ENCODE results near the gene NUP98. TPM values are rescaled to one million over a fixed set of nuclear protein-coding genes. Genes with fewer than 3 reads are reported as not detected.

Gene NUP98
- total and polyA plus RNA-seq, 4 experiments from 2014 or later: 31.9 to 112 (median 80.5) TPM

DNA sequence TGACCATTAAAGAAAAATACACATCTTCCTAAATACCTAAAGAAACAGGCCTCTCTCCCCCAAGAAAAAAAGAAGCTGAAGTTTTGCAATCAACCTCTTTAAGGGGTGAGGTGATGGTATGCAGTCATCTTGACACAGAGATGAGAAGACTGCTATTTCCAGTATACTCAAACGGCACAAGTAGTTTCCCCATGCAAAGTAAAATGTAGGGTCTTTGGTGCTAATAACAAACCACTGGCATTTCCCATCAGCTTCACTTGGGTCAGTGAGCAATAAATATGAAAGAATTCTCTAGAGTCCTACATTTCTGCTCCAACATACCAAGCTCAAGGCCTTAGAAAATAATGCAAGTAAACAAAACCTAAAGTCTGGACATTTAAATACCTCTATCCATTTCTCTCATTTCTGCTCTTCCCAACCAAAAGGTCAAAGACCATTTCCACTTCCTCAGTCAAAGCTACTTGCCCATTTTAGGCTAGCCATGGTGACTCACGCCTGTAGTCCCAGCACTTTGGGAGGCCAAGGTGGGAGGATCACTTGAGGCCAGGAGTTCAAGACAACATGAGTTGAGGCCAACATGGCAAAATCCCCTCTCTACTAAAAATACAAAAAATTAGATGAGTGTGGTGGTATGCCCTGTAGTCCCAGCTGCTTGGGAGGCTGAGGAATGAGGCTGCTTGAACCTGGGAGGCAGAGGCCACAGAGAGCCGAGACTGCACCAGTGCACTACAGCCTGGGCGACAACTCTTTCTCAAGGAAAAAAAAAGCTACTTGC is 86.7 kb downstream of the NUP98 start:
- H3K36me3 Mint-ChIP-seq: peaks cover 46 to 82% of the 10 kb centered on the region in 2 donors
- H3K4me1 ChIP-seq (ENCODE audit: insufficient read depth, low read length): no peaks in the 10 kb centered on the region
- H3K27ac ChIP-seq (ENCODE audit: low read depth, low read length): no peak overlapping the region
- H3K4me1 Mint-ChIP-seq: peaks cover 0 to 4% (median 1%) of the 10 kb centered on the region in 4 donors
- peaks cover 54% of the 10 kb centered on the region for H3K36me3 ChIP-seq (ENCODE audit: insufficient read depth, low read length)
- no peaks in the 10 kb centered on the region for H3K27me3 Mint-ChIP-seq
- DNase-seq: no peak
- no peaks in the 10 kb centered on the region for H3K9me3 ChIP-seq (ENCODE audit: control insufficient read depth in 1 of 2, low read length in 2 of 2)
- no peak overlapping the region for H3K4me3 Mint-ChIP-seq
- H3K9me3 Mint-ChIP-seq: no peaks in the 10 kb centered on the region
- H3K27me3 ChIP-seq (ENCODE audit: insufficient read depth, low read length): no peaks in the 10 kb centered on the region
- intact Hi-C loops (cut with micrococcal nuclease): no loop called here
- H3K27ac Mint-ChIP-seq: peak overlapping the region in 6 of 7 donors; percentile 17 to 92 (median 83)
- CTCF ChIA-PET (ENCODE audit: partially characterized antibody): interaction anchor here (1.0 kb wide), 1 partner anchor 62 kb away, joined by 3 read pairs; no protein-coding TSS in a partner anchor
- H3K4me3 ChIP-seq (ENCODE audit: low read length in 2 of 2): no peak overlapping the region
- POLR2A ChIA-PET (ENCODE audit: partially characterized antibody): interaction anchor here (1.0 kb wide), 1 partner anchor 98 kb away, joined by 4 read pairs; no protein-coding TSS in a partner anchor

GRCh38 chr11:3709977-3710376 is 87.4 kb downstream of the NUP98 start:
- H3K4me3 Mint-ChIP-seq: no peak overlapping the region
- H3K27me3 ChIP-seq (ENCODE audit: insufficient read depth, low read length): no peaks in the 10 kb centered on the region

DNA sequence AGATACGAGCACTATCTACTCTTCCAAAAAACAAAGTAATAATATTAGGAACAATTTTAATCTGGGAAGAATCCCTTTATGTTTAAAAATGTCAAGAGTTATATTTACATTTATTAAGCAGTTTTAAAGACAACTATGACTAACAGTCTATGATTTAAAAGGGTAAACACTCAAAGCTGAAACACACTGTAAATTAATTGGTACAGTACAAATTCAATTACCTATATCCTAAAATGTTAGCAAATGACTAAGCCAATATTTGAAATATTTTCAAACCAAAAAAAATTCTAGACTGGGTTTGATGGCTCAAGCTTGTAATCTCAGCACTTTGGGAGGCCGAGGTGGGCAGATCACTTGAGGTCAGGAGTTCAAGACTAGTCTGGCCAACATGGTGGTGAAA is 90.2 kb downstream of the NUP98 start:
- ChIA-PET CTCF (ENCODE audit: partially characterized antibody) (no interaction called here), POLR2A (ENCODE audit: partially characterized antibody) (no interaction called here)
- Mint-ChIP-seq H3K4me1 (peaks cover 0 to 2% (median 0%) of the 10 kb centered on the region in 4 donors), H3K27ac (peak overlapping the region in 1 of 7 donors; percentile 7), H3K4me3 (no peak overlapping the region), H3K9me3 (no peaks in the 10 kb centered on the region), H3K27me3 (no peaks in the 10 kb centered on the region), H3K36me3 (peaks cover 36 to 79% of the 10 kb centered on the region in 2 donors)
- Histone ChIP-seq H3K27ac (ENCODE audit: low read depth, low read length) (no peak overlapping the region), H3K9me3 (ENCODE audit: control insufficient read depth in 1 of 2, low read length in 2 of 2) (no peaks in the 10 kb centered on the region), H3K4me1 (ENCODE audit: insufficient read depth, low read length) (no peaks in the 10 kb centered on the region), H3K27me3 (ENCODE audit: insufficient read depth, low read length) (no peaks in the 10 kb centered on the region), H3K4me3 (ENCODE audit: low read length in 2 of 2) (no peak overlapping the region), H3K36me3 (ENCODE audit: insufficient read depth, low read length) (peaks cover 46% of the 10 kb centered on the region)
- intact Hi-C loops (cut with micrococcal nuclease): no loop called here
- no peak for DNase-seq

More at GRCh38 chr11:3709977-3710376, 87.4 kb downstream of the NUP98 start:
- Mint-ChIP-seq H3K27me3 (no peaks in the 10 kb centered on the region), H3K9me3 (no peaks in the 10 kb centered on the region), H3K27ac (peak overlapping the region in 1 of 7 donors; percentile 12), H3K36me3 (peaks cover 48 to 82% of the 10 kb centered on the region in 2 donors), H3K4me1 (peaks cover 0 to 4% (median 1%) of the 10 kb centered on the region in 4 donors)
- Histone ChIP-seq H3K27ac (ENCODE audit: low read depth, low read length) (no peak overlapping the region), H3K4me1 (ENCODE audit: insufficient read depth, low read length) (no peaks in the 10 kb centered on the region), H3K4me3 (ENCODE audit: low read length in 2 of 2) (no peak overlapping the region), H3K9me3 (ENCODE audit: control insufficient read depth in 1 of 2, low read length in 2 of 2) (no peaks in the 10 kb centered on the region), H3K36me3 (ENCODE audit: insufficient read depth, low read length) (peaks cover 55% of the 10 kb centered on the region)
- intact Hi-C loops (cut with micrococcal nuclease): no loop called here
- ChIA-PET POLR2A (ENCODE audit: partially characterized antibody) (no interaction called here), CTCF (ENCODE audit: partially characterized antibody) (no interaction called here)
- no peak for DNase-seq

GRCh38 chr11:3703383-3703782 is 94.0 kb downstream of the NUP98 start:
- H3K4me3 ChIP-seq (ENCODE audit: low read length in 2 of 2): no peak overlapping the region
- H3K27me3 ChIP-seq (ENCODE audit: insufficient read depth, low read length): no peaks in the 10 kb centered on the region
- no peaks in the 10 kb centered on the region for H3K4me1 ChIP-seq (ENCODE audit: insufficient read depth, low read length)
- Mint-ChIP-seq H3K36me3 (peaks cover 52 to 77% of the 10 kb centered on the region in 2 donors), H3K4me3 (no peak overlapping the region), H3K9me3 (peaks cover 0 to 2% (median 0%) of the 10 kb centered on the region in 8 donors), H3K4me1 (peaks cover 0 to 8% (median 0%) of the 10 kb centered on the region in 4 donors), H3K27ac (peak overlapping the region in 2 of 7 donors; percentile 13 to 76), H3K27me3 (no peaks in the 10 kb centered on the region)
- DNase-seq: no peak
- POLR2A ChIA-PET (ENCODE audit: partially characterized antibody): no interaction called here
- H3K27ac ChIP-seq (ENCODE audit: low read depth, low read length): no peak overlapping the region
- CTCF ChIA-PET (ENCODE audit: partially characterized antibody): no interaction called here
- no peaks in the 10 kb centered on the region for H3K9me3 ChIP-seq (ENCODE audit: control insufficient read depth in 1 of 2, low read length in 2 of 2)
- peaks cover 60% of the 10 kb centered on the region for H3K36me3 ChIP-seq (ENCODE audit: insufficient read depth, low read length)
- intact Hi-C loops (cut with micrococcal nuclease): loop anchor here (5.0 kb wide), 1 partner anchor 104 kb away; the partner anchor contains the start of gene PGAP2

GRCh38 chr11:3700910-3701309 is 96.4 kb downstream of the NUP98 start:
- peaks cover 65% of the 10 kb centered on the region for H3K36me3 ChIP-seq (ENCODE audit: insufficient read depth, low read length)
- DNase-seq: no peak
- peak overlapping the region in 2 of 7 donors; percentile 22 to 70 for H3K27ac Mint-ChIP-seq
- H3K4me1 ChIP-seq (ENCODE audit: insufficient read depth, low read length): no peaks in the 10 kb centered on the region
- no peak overlapping the region for H3K4me3 ChIP-seq (ENCODE audit: low read length in 2 of 2)
- intact Hi-C loops (cut with micrococcal nuclease): loop anchor here (5.0 kb wide), 1 partner anchor 106 kb away; the partner anchor contains the start of gene PGAP2
- no peaks in the 10 kb centered on the region for H3K9me3 ChIP-seq (ENCODE audit: control insufficient read depth in 1 of 2, low read length in 2 of 2)
- H3K27me3 Mint-ChIP-seq: no peaks in the 10 kb centered on the region
- ChIA-PET POLR2A (ENCODE audit: partially characterized antibody) (no interaction called here), CTCF (ENCODE audit: partially characterized antibody) (no interaction called here)
- H3K9me3 Mint-ChIP-seq: peaks cover 0 to 2% (median 0%) of the 10 kb centered on the region in 8 donors
- no peak overlapping the region for H3K27ac ChIP-seq (ENCODE audit: low read depth, low read length)
- no peak overlapping the region for H3K4me3 Mint-ChIP-seq
- no peaks in the 10 kb centered on the region for H3K27me3 ChIP-seq (ENCODE audit: insufficient read depth, low read length)
- H3K4me1 Mint-ChIP-seq: peaks cover 0 to 8% (median 0%) of the 10 kb centered on the region in 4 donors
- peaks cover 55 to 76% of the 10 kb centered on the region in 2 donors for H3K36me3 Mint-ChIP-seq

- ChIA-PET POLR2A (ENCODE audit: partially characterized antibody) (no interaction called here), CTCF (ENCODE audit: partially characterized antibody) (no interaction called here)
- H3K27ac ChIP-seq (ENCODE audit: low read depth, low read length): no peak overlapping the region
- H3K9me3 ChIP-seq (ENCODE audit: control insufficient read depth in 1 of 2, low read length in 2 of 2): no peaks in the 10 kb centered on the region
- H3K4me3 ChIP-seq (ENCODE audit: low read length in 2 of 2): no peak overlapping the region
- Mint-ChIP-seq H3K36me3 (peaks cover 57 to 77% of the 10 kb centered on the region in 2 donors), H3K4me3 (no peak overlapping the region), H3K9me3 (peaks cover 0 to 2% (median 0%) of the 10 kb centered on the region in 8 donors), H3K4me1 (peaks cover 0 to 8% (median 0%) of the 10 kb centered on the region in 4 donors), H3K27ac (peak overlapping the region in 2 of 7 donors; percentile 22 to 43), H3K27me3 (no peaks in the 10 kb centered on the region)
- no peaks in the 10 kb centered on the region for H3K4me1 ChIP-seq (ENCODE audit: insufficient read depth, low read length)
- H3K36me3 ChIP-seq (ENCODE audit: insufficient read depth, low read length): peaks cover 67% of the 10 kb centered on the region
- H3K27me3 ChIP-seq (ENCODE audit: insufficient read depth, low read length): no peaks in the 10 kb centered on the region
- no peak for DNase-seq
- intact Hi-C loops (cut with micrococcal nuclease): loop anchor here (5.0 kb wide), 1 partner anchor 107 kb away; the partner anchor contains the start of gene PGAP2
Measured at GRCh38 chr11:3700410-3700809, 96.9 kb downstream of the NUP98 start.

DNA sequence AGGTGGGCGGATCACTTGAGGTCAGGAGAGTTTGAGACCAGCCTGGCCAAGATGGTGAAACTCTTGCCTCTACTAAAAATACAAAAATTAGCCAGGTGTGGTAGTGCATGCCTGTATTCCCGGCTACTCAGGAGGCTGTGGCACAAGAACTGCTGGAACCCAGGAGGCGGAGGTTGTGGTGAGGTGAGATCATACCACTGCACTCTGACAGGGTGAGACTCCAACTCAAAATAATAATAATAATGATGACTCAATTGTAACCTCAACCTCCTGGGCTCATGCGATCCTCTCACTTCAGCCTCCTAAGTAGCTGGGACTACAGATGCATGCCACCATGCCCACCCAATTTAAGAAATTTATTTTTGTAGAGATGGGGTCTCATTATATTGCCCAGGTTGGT is 110.6 kb downstream of the NUP98 start:
- Mint-ChIP-seq H3K36me3 (peaks cover 52 to 74% of the 10 kb centered on the region in 2 donors), H3K27me3 (no peaks in the 10 kb centered on the region), H3K4me3 (no peak overlapping the region), H3K4me1 (peaks cover 2 to 8% (median 8%) of the 10 kb centered on the region in 4 donors), H3K27ac (no peak overlapping the region), H3K9me3 (no peaks in the 10 kb centered on the region)
- Histone ChIP-seq H3K36me3 (ENCODE audit: insufficient read depth, low read length) (peaks cover 61% of the 10 kb centered on the region), H3K4me3 (ENCODE audit: low read length in 2 of 2) (no peak overlapping the region), H3K4me1 (ENCODE audit: insufficient read depth, low read length) (peaks cover 5% of the 10 kb centered on the region), H3K27ac (ENCODE audit: low read depth, low read length) (no peak overlapping the region), H3K27me3 (ENCODE audit: insufficient read depth, low read length) (no peaks in the 10 kb centered on the region), H3K9me3 (ENCODE audit: control insufficient read depth in 1 of 2, low read length in 2 of 2) (no peaks in the 10 kb centered on the region)
- no peak for DNase-seq
- intact Hi-C loops (cut with micrococcal nuclease): no loop called here
- POLR2A ChIA-PET (ENCODE audit: partially characterized antibody): no interaction called here
- CTCF ChIA-PET (ENCODE audit: partially characterized antibody): interaction anchor here (1.0 kb wide), 1 partner anchor 10 kb away, joined by 3 read pairs; no protein-coding TSS in a partner anchor
